ENCODE results near the gene FBXW10B.

Gene FBXW10B

GRCh38 chr17:15659236-15659635 lies 39.7 kb upstream of the FBXW10B start:
- H2AFZ ChIP-seq (ENCODE audit: low read length), result no peak overlapping the region
- H3K27me3 ChIP-seq (ENCODE audit: insufficient read depth, low read length), result no peaks in the 10 kb centered on the region
- no peaks in the 10 kb centered on the region for H4K20me1 ChIP-seq (ENCODE audit: insufficient read depth, low read length)
- no peaks in the 10 kb centered on the region for H3K79me2 ChIP-seq (ENCODE audit: insufficient read depth, low read length)
- no peak overlapping the region for H3K4me2 ChIP-seq (ENCODE audit: low read length)
- TF ChIP-seq EZH2 (IDR thresholded peaks at IDR 0.05; ENCODE audit: borderline replicate concordance, low read length), result no peak
- TF ChIP-seq CTCF (IDR thresholded peaks at IDR 0.05; ENCODE audit: low read length), result no peak
- H3F3A ChIP-seq (ENCODE audit: insufficient read depth, low read length), result no peaks in the 10 kb centered on the region
- H3K4me3 ChIP-seq (ENCODE audit: low read depth, low read length, poor library complexity, severe bottlenecking), result no peak overlapping the region
- no peaks in the 10 kb centered on the region for H3K9me3 ChIP-seq (ENCODE audit: low read length)
- H3K4me1 ChIP-seq (ENCODE audit: insufficient read depth, low read length, severe bottlenecking), result no peaks in the 10 kb centered on the region
- no peak overlapping the region for H3K9ac ChIP-seq (ENCODE audit: low read length)
- H3K36me3 ChIP-seq (ENCODE audit: insufficient read depth, low read length), result peaks cover 22% of the 10 kb centered on the region; the same call in 1 of the 2 replicates
- H3K9me2 ChIP-seq (ENCODE audit: low read depth, low read length), result no peaks in the 10 kb centered on the region
- H3K27ac ChIP-seq (ENCODE audit: low read depth, low read length, poor library complexity, severe bottlenecking), result no peak overlapping the region

- Histone ChIP-seq H3K27ac (ENCODE audit: low read depth, low read length, poor library complexity, severe bottlenecking) (no peak overlapping the region), H3K4me3 (ENCODE audit: low read depth, low read length, poor library complexity, severe bottlenecking) (no peak overlapping the region), H3K4me1 (ENCODE audit: insufficient read depth, low read length, severe bottlenecking) (no peaks in the 10 kb centered on the region), H3K9me2 (ENCODE audit: low read depth, low read length) (no peaks in the 10 kb centered on the region), H3K36me3 (ENCODE audit: insufficient read depth, low read length) (peaks cover 15% of the 10 kb centered on the region; the same call in 1 of the 2 replicates), H3K4me2 (ENCODE audit: low read length) (no peak overlapping the region), H2AFZ (ENCODE audit: low read length) (no peak overlapping the region), H3K79me2 (ENCODE audit: insufficient read depth, low read length) (no peaks in the 10 kb centered on the region), H3K27me3 (ENCODE audit: insufficient read depth, low read length) (no peaks in the 10 kb centered on the region), H3K9ac (ENCODE audit: low read length) (no peak overlapping the region), H3K9me3 (ENCODE audit: low read length) (no peaks in the 10 kb centered on the region), H4K20me1 (ENCODE audit: insufficient read depth, low read length) (no peaks in the 10 kb centered on the region), H3F3A (ENCODE audit: insufficient read depth, low read length) (no peaks in the 10 kb centered on the region)
- TF ChIP-seq EZH2 (IDR thresholded peaks at IDR 0.05; ENCODE audit: borderline replicate concordance, low read length), result no peak
- no peak for TF ChIP-seq CTCF (IDR thresholded peaks at IDR 0.05; ENCODE audit: low read length)
Measured at GRCh38 chr17:15658296-15658695, 38.8 kb upstream of the FBXW10B start.

GRCh38 chr17:15657868-15658267 lies 38.4 kb upstream of the FBXW10B start:
- Histone ChIP-seq H3K9me3 (ENCODE audit: low read length) (no peaks in the 10 kb centered on the region), H3K4me3 (ENCODE audit: low read depth, low read length, poor library complexity, severe bottlenecking) (no peak overlapping the region), H4K20me1 (ENCODE audit: insufficient read depth, low read length) (no peaks in the 10 kb centered on the region), H3K4me2 (ENCODE audit: low read length) (no peak overlapping the region), H3K36me3 (ENCODE audit: insufficient read depth, low read length) (peaks cover 15% of the 10 kb centered on the region; the same call in 1 of the 2 replicates), H2AFZ (ENCODE audit: low read length) (no peak overlapping the region), H3K79me2 (ENCODE audit: insufficient read depth, low read length) (no peaks in the 10 kb centered on the region), H3K9me2 (ENCODE audit: low read depth, low read length) (no peaks in the 10 kb centered on the region), H3K27me3 (ENCODE audit: insufficient read depth, low read length) (no peaks in the 10 kb centered on the region), H3F3A (ENCODE audit: insufficient read depth, low read length) (no peaks in the 10 kb centered on the region), H3K9ac (ENCODE audit: low read length) (no peak overlapping the region), H3K27ac (ENCODE audit: low read depth, low read length, poor library complexity, severe bottlenecking) (no peak overlapping the region), H3K4me1 (ENCODE audit: insufficient read depth, low read length, severe bottlenecking) (no peaks in the 10 kb centered on the region)
- no peak for TF ChIP-seq CTCF (IDR thresholded peaks at IDR 0.05; ENCODE audit: low read length)
- no peak for TF ChIP-seq EZH2 (IDR thresholded peaks at IDR 0.05; ENCODE audit: borderline replicate concordance, low read length)

Measured in OCI-LY1 (cell line).